LNCAP (cell line): ENCODE data around the gene CATSPERE.
A peak's percentile ranks its signal among the peaks of the same experiment; 100 is the strongest.

Experiments used
- CTCF ChIP-seq: fragments of 450-650 bp; IDR thresholded peaks from 2 replicates; pipeline ENCODE4 v1.5.1; 2017; ENCODE audit warnings: mild to moderate bottlenecking

CATSPERE gene

GRCh38 chr1:244450597-244451538 lies 10.2 kb upstream of the CATSPERE start:
- TF ChIP-seq CTCF, result no peak

GRCh38 chr1:244451539-244451950 lies 9.5 kb upstream of the CATSPERE start, which contains the start of gene ADSS2:
Gene ADSS2, minus strand, starts transcription at chr1:244451909. Its CDS starts 92 bp downstream, at chr1:244451817.
- no peak for TF ChIP-seq CTCF

- peak; percentile 58 for TF ChIP-seq CTCF
These were observed 8.9 kb upstream of the CATSPERE start for GRCh38 chr1:244451951-244452795.

- TF ChIP-seq CTCF, result no peak
These were observed 6.7 kb upstream of the CATSPERE start for GRCh38 chr1:244454412-244454811.

GRCh38 chr1:244456586-244456985 lies 4.5 kb upstream of the CATSPERE start:
- no peak for TF ChIP-seq CTCF

- TF ChIP-seq CTCF, result no peak
These were observed 2.3 kb upstream of the CATSPERE start for GRCh38 chr1:244458781-244459180.

- TF ChIP-seq CTCF, result no peak
These were observed 876 bp upstream of the CATSPERE start for GRCh38 chr1:244460197-244460596.
